HG02938 (cell line): Measurements from ENCODE around the gene ILDR2.

Source experiments
- ATAC-seq: cut with Tn5 transposase; IDR thresholded peaks from one replicate; pipeline ENCODE4 v1.9.1; 2021; ENCODE audit warnings: mild to moderate bottlenecking, moderate library complexity; ENCODE audit not compliant: unreplicated experiment

The ILDR2 gene, protein sequence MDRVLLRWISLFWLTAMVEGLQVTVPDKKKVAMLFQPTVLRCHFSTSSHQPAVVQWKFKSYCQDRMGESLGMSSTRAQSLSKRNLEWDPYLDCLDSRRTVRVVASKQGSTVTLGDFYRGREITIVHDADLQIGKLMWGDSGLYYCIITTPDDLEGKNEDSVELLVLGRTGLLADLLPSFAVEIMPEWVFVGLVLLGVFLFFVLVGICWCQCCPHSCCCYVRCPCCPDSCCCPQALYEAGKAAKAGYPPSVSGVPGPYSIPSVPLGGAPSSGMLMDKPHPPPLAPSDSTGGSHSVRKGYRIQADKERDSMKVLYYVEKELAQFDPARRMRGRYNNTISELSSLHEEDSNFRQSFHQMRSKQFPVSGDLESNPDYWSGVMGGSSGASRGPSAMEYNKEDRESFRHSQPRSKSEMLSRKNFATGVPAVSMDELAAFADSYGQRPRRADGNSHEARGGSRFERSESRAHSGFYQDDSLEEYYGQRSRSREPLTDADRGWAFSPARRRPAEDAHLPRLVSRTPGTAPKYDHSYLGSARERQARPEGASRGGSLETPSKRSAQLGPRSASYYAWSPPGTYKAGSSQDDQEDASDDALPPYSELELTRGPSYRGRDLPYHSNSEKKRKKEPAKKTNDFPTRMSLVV

DNA sequence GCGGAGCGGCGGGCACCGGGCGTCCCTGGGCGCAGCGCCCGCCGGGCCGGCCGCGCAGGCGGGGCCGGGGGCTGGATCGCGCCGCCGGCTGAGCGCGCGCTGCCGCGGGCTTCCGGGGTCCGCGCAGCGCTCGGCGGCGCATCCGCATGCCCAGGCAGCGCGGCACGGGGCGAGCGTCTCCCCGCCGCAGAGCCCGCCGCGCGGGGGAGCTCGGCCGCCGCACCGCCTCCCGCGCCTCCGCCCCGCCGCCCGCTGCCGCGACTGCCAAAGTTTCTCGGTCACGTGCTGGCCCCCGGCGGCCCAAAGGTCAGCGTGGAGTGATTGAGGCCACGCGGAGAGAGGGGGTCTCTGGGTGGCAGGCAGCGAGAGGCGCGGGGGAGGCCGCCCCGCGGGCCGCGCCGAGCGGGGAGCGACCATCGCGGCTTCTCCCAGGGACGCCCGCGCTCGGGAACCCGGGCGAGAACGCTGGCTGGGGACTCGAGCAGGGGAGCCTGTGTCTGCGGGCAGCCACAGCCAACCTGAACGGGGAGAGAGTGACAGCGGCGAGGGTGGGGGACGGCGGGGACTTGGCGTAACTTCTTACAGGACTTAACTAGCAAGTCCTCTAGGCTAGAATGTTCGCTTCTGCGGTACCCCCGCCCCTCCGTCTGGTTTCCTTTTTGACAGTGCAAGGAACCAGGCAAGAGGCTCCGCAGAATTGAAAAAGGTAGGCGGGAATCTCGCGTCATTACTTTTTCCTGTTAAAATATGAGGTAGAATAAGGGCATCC is at the start of gene ILDR2:
ILDR2 (minus strand) TSS at position 180 of the 769 bp plus-strand sequence. CDS start 272 bp downstream, outside the sequence.
- peak; percentile 46 for ATAC-seq

DNA sequence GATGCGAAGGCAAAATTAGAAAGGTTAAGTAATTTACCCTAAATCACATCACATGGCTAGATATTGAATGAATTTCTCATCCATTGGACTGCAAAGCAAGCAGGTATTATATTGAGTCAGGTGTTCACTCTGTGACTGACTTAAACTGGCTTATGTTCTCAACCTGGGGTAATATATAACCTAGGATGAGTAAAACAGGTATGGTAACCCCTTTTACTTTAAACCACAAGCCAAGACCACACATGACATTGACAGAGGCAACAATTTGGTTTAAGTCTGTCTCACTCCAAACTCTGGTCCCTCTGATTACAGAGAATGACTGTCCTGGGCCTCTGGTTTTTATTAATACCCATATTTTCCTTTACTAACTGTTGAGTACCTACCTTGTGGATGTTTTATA is 47.0 kb upstream of the ILDR2 start:
- ATAC-seq = peak; percentile 86

DNA sequence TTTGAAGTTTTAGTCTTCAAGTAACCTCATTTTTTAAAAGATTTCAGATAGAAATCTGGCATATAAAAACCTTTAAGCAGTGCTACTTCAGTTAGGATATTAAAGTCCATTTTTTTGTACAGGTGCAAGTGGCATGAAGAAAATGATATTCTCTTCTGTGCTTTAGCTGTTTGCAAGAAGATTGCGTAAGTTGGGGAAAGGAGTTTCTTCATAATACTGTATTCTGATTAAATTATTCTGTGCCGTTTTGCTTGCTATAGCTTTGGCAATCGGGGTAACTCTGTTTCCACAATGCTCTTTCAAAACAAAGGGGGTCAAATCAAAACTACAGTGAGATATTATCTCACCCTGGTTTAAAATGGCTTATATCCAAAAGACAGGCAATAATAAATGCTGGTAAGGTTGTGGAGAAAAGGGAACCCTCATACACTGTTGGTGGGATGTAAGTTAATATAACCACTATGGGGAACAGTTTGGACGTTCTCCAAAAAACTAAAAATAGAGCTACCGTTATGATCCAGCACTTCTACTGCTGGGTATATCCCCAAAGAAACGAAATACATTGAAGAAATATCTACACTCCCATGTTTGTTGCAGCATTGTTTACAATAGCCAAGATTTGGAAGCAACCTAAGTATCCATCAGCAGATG is 40.9 kb upstream of the ILDR2 start:
- ATAC-seq = no peak

GRCh38 chr1:167013108-167013929 is 38.0 kb upstream of the ILDR2 start:
- no peak for ATAC-seq

GRCh38 chr1:167012570-167012969 is 37.2 kb upstream of the ILDR2 start:
- no peak for ATAC-seq

GRCh38 chr1:167011560-167012191 is 36.3 kb upstream of the ILDR2 start:
- no peak for ATAC-seq

GRCh38 chr1:167003711-167004110 is 28.4 kb upstream of the ILDR2 start:
- no peak for ATAC-seq

GRCh38 chr1:167002354-167002753 is 27.0 kb upstream of the ILDR2 start:
- no peak for ATAC-seq

DNA sequence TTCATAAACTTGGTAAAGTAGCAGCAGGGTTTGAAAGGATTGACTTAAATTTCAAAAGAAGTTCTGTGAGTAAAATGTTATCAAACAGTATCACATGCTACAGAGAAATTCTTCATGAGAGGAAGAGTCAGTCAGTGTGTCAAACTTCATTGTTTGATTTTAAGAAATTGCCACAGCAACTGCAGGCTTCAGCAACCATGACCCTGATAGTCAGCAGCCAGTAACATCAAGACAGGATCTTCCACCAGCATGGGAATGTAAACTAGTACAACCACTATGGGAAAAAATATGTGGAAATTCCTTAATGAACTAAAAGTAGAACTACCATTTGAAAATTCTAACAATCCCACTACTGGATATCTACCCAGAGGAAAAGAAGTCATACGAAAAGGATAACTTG is 25.2 kb upstream of the ILDR2 start:
- ATAC-seq = no peak

DNA sequence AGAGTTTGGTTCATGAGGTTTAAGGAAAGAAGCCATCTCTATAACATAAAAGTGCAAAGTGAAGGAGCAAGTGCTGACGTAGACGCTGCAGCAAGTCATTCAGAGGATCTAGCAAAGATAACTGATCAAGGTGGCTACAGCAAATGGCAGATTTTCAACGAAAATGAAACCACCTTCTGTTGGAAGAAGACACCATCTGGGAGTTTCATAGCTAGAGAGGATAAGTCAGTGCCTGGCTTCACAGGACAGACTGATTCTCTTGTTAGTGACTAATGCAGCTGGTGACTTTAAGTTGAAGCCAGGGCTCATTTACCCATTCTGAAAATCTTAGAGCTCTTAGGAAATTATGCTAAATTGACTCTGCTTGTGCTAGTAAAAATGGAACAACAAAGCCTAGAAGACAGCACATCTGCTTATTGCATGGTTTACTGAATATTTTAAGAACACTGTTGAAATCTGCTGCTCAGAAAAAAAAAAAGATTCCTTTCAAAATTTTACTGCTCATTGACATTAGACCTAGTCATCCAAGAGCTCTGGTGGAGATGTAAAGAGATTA is 24.2 kb upstream of the ILDR2 start:
- peak; percentile 79 for ATAC-seq

- peak; percentile 37 for ATAC-seq
Observed at GRCh38 chr1:166999075-166999474, 23.7 kb upstream of the ILDR2 start.

- ATAC-seq = no peak
Observed at GRCh38 chr1:166988974-166989515, 13.7 kb upstream of the ILDR2 start, which contains the start of gene MAEL. Gene MAEL (plus strand): TSS chr1:166989280. CDS start chr1:166989353, 73 bp downstream.

GRCh38 chr1:166981589-166981988 is 6.2 kb upstream of the ILDR2 start:
- no peak for ATAC-seq

GRCh38 chr1:166980818-166981217 is 5.5 kb upstream of the ILDR2 start:
- ATAC-seq = no peak

GRCh38 chr1:166980383-166980782 is 5.0 kb upstream of the ILDR2 start:
- ATAC-seq = no peak

GRCh38 chr1:166978821-166979220 is 3.5 kb upstream of the ILDR2 start:
- ATAC-seq = peak; percentile 54

- ATAC-seq = no peak
Observed at GRCh38 chr1:166977951-166978350, 2.6 kb upstream of the ILDR2 start.

- ATAC-seq = no peak
Observed at GRCh38 chr1:166974647-166975345, 544 bp downstream of the ILDR2 start.
